H7 (cell line): ENCODE measurements around the gene FITM1. TPM values are rescaled to one million over a fixed set of nuclear protein-coding genes. Genes with fewer than 3 reads are reported as not detected.

Experiments used
- DNase-seq: peaks from one replicate; pipeline ENCODE4 v3.0.0; 2012
- H3K27me3 ChIP-seq: 2 replicates; pipeline ENCODE4 v1.6.0; 2011; ENCODE audit warnings: mild to moderate bottlenecking, low read length; ENCODE audit not compliant: control insufficient read depth, insufficient read depth
- H3K36me3 ChIP-seq: replicated peaks from 2 replicates; pipeline ENCODE4 v1.5.1; 2011; ENCODE audit warnings: low read length; ENCODE audit not compliant: control insufficient read depth, insufficient read depth
- H3K4me3 ChIP-seq: 2 replicates; pipeline ENCODE4 v1.5.1; 2011; ENCODE audit warnings: low read depth, mild to moderate bottlenecking, control low read depth, low read length, moderate library complexity; ENCODE audit not compliant: insufficient read depth
- total RNA-seq: library from RNA; depleted of rRNA; stranded (reverse); fragments of >200 nt; shearing (Covaris generic); gene quantifications from 2 replicates; pipeline ENCODE4 v1.2.3, GENCODE V29; 2014

The FITM1 gene
- total RNA-seq, 1 experiment from 2014 or later: not detected

DNA sequence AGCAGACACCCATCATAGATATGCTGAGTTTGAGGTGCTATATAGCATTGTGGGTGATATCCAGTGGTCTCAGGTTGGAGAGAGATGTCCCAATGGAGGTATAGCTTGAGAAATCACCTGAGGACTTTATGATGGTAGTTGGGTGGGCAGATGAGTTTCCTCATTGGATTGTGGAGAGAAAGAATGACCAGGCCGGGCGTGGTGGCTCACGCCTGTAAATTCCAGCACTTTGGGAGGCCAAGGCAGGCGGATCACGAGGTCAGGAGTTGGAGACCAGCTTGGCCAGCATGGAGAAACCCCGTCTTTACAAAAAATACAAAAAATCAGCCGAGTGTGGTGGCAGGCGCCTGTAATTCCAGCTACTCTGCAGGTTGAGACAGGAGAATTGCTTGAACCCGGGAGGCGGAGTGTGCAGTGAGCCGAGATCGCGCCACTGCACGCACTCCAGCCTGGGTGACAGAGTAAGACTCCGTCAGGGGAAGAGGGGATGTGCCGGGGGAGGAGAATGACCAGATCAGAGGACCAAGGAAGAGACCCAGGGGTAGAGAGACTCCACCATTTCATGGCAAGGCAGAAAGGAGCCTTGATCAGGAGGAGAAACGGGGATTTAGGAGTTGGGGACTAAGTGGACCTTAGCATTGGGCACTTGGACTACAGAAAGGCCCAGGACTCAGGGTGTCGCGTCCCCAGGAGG is 37.1 kb upstream of the FITM1 start:
- Histone ChIP-seq H3K4me3 (peak overlapping the region; percentile 22), H3K27me3 (no peaks in the 10 kb centered on the region; the same call in 1 of the 2 replicates), H3K36me3 (peaks cover 16% of the 10 kb centered on the region)
- DNase-seq: no peak

DNA sequence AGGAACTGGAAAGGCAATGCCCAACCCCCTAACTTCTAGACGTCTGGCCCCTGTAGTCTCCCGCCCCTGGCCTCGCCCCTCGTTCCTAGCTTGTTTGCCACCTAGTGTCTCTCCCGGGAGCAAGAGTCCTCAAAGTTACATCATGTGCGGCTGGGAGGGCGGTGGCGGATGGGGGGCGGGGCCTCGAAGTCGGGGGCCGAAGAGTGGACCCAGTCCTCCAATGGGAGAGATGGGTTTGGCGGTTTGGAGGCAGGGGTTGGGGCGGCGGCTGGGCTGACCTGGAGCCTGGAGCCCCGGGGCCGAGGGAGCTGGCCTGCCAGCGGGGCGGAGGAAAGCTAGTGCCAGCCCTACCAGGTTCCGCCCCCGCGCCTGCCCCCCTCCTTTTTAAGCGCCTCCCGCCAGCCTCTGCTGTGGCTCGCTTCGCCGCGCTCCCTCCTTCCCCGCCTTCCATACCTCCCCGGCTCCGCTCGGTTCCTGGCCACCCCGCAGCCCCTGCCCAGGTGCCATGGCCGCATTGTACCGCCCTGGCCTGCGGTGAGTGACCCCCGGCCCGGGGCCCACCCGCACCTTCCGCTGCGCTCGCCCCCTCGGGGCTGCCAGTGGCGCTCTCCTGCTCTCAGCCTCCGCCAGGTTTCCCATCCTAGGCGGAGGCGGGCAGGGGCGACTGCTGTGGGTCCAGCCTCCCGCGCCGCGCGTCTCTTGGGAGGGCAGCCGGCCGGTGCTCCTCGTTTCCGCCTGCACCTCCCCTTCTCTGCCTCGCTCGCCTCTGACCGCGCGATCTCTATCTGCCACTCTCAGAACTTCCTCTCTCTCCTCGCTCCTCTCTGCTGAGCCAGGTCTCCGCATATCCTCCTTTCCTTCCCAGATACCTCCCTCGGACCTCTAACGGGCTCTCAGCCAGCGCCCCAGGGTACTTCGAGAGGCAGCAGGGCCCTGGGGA is 36.3 kb upstream of the FITM1 start, which contains the start of gene PCK2:
TSS of gene PCK2 (plus strand) at position 411 of the 940 bp plus-strand sequence. CDS start at position 506, 95 bp downstream.
- Histone ChIP-seq H3K27me3 (no peaks in the 10 kb centered on the region; the same call in 1 of the 2 replicates), H3K36me3 (peaks cover 24% of the 10 kb centered on the region), H3K4me3 (peak within 1 kb of the TSS; percentile 94)
- peak; percentile 100 for DNase-seq

GRCh38 chr14:24094841-24095270 is 35.6 kb upstream of the FITM1 start:
- no peaks in the 10 kb centered on the region; the same call in 1 of the 2 replicates for H3K27me3 ChIP-seq
- DNase-seq: no peak
- peak overlapping the region; percentile 94 for H3K4me3 ChIP-seq
- H3K36me3 ChIP-seq: peaks cover 31% of the 10 kb centered on the region

- DNase-seq: peak; percentile 91
- Histone ChIP-seq H3K27me3 (no peaks in the 10 kb centered on the region; the same call in 1 of the 2 replicates), H3K36me3 (peaks cover 37% of the 10 kb centered on the region), H3K4me3 (peak overlapping the region; percentile 94)
Measured at GRCh38 chr14:24095271-24096068, 35.0 kb upstream of the FITM1 start.

GRCh38 chr14:24096545-24097181 is 33.8 kb upstream of the FITM1 start:
- H3K36me3 ChIP-seq: peaks cover 46% of the 10 kb centered on the region
- H3K4me3 ChIP-seq: no peak overlapping the region
- no peak for DNase-seq
- H3K27me3 ChIP-seq: no peaks in the 10 kb centered on the region; the same call in 1 of the 2 replicates

DNA sequence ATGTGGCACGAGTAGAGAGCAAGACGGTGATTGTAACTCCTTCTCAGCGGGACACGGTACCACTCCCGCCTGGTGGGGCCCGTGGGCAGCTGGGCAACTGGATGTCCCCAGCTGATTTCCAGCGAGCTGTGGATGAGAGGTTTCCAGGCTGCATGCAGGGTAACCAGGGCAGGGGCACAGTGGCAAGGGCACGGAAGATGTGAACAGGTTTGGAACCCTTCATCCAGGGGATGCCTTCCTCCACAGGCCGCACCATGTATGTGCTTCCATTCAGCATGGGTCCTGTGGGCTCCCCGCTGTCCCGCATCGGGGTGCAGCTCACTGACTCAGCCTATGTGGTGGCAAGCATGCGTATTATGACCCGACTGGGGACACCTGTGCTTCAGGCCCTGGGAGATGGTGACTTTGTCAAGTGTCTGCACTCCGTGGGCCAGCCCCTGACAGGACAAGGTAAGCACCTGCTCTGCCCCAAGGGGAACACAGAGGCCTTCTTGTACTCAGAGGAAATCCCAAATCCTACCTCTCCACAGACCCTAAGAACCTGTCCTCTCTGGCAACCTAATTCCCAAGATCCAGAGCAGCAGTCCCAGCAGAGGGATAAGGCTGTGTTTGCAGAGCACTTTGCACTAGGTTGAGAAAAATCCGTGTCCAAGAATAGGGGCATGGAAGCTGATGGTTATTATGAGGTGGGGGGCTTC is 32.1 kb upstream of the FITM1 start:
- H3K36me3 ChIP-seq: peaks cover 56% of the 10 kb centered on the region
- DNase-seq: no peak

GRCh38 chr14:24098927-24099813 is 31.3 kb upstream of the FITM1 start:
- H3K4me3 ChIP-seq: no peak overlapping the region
- DNase-seq: no peak
- no peaks in the 10 kb centered on the region; the same call in 1 of the 2 replicates for H3K27me3 ChIP-seq
- H3K36me3 ChIP-seq: peaks cover 63% of the 10 kb centered on the region

More for the DNA sequence above, 32.1 kb upstream of the FITM1 start:
- Histone ChIP-seq H3K4me3 (no peak overlapping the region), H3K27me3 (no peaks in the 10 kb centered on the region; the same call in 1 of the 2 replicates)

- no peak overlapping the region for H3K4me3 ChIP-seq
- no peak for DNase-seq
- peaks cover 65% of the 10 kb centered on the region for H3K36me3 ChIP-seq
- H3K27me3 ChIP-seq: no peaks in the 10 kb centered on the region; the same call in 1 of the 2 replicates
Measured at GRCh38 chr14:24100197-24100981, 30.1 kb upstream of the FITM1 start.

DNA sequence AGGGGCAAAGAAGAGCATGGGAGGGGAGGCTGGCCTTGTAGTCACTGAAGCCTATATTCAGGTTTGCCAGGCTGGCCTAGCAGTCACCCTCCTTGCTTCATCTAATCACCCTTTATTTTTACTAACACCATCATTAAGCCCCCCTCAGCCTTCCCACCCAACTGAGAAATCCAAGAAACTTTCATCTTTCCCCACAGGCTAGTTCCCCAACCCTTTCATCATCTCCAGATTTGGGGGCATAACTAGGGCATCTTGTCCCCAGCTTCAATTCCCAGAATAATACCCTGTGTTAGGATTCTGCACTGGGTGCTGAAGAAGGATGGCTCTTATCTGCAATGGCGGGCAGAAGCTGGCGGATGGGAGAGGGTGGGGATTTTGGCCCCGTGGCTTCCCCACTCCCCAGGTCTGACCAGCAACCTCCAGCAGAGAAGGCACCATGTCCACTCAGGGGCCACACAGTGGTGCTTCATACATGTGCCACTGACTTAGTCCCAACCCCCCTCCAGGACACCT is 29.4 kb upstream of the FITM1 start:
- Histone ChIP-seq H3K27me3 (no peaks in the 10 kb centered on the region), H3K4me3 (no peak overlapping the region), H3K36me3 (peaks cover 61% of the 10 kb centered on the region)
- DNase-seq: no peak

DNA sequence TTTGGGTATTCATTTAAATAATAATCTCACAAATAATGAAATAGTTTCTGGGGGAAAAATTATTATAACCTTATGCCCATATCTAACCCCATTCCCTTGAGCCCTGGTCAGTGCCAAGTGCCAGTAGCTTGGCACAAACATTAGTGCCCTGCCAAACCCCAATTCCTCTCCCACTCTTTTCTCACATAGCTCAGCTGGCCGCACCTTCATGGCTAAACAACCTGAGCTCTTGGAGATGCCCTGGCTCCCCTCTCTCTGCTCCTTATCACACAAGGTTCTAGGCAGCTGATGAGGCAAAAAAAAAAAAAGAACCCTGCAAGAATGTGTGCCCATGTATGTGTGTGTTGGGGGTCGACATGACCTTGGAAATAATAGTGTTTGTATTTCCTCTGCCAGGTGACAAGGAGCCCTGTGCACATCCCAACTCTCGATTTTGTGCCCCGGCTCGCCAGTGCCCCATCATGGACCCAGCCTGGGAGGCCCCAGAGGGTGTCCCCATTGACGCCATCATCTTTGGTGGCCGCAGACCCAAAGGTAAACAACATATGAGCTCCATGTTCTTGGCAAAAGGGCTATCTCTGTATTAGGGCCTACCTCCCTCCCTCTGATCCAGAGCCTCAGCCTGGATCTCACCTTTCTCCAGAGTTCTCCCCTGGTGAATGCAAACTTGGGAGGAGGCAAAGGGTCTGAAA is 28.0 kb upstream of the FITM1 start:
- H3K4me3 ChIP-seq: no peak overlapping the region
- peaks cover 55% of the 10 kb centered on the region for H3K36me3 ChIP-seq

DNA sequence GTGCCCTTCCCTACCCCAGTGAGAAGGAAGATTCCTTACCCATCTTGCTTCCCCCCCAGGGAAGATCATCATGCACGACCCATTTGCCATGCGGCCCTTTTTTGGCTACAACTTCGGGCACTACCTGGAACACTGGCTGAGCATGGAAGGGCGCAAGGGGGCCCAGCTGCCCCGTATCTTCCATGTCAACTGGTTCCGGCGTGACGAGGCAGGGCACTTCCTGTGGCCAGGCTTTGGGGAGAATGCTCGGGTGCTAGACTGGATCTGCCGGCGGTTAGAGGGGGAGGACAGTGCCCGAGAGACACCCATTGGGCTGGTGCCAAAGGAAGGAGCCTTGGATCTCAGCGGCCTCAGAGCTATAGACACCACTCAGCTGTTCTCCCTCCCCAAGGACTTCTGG is 27.0 kb upstream of the FITM1 start:
- no peak for DNase-seq
- H3K36me3 ChIP-seq: peaks cover 49% of the 10 kb centered on the region

More for the DNA sequence above, 28.0 kb upstream of the FITM1 start:
- DNase-seq: no peak
- no peaks in the 10 kb centered on the region for H3K27me3 ChIP-seq

More for the DNA sequence above, 27.0 kb upstream of the FITM1 start:
- Histone ChIP-seq H3K27me3 (no peaks in the 10 kb centered on the region), H3K4me3 (no peak overlapping the region)
